SIG-M5 (cell line): ENCODE measurements around the gene MED25.
"Not testable (repeated sequence)": the region's sequence is repeated elsewhere in the genome, so short reads cannot be mapped to it uniquely, and the experiment has no call there.

ENCODE experiments used
- DNase-seq: peaks from one replicate; lab custom pipeline; 2025; lab: John Stamatoyannopoulos, UW

Gene MED25

DNA sequence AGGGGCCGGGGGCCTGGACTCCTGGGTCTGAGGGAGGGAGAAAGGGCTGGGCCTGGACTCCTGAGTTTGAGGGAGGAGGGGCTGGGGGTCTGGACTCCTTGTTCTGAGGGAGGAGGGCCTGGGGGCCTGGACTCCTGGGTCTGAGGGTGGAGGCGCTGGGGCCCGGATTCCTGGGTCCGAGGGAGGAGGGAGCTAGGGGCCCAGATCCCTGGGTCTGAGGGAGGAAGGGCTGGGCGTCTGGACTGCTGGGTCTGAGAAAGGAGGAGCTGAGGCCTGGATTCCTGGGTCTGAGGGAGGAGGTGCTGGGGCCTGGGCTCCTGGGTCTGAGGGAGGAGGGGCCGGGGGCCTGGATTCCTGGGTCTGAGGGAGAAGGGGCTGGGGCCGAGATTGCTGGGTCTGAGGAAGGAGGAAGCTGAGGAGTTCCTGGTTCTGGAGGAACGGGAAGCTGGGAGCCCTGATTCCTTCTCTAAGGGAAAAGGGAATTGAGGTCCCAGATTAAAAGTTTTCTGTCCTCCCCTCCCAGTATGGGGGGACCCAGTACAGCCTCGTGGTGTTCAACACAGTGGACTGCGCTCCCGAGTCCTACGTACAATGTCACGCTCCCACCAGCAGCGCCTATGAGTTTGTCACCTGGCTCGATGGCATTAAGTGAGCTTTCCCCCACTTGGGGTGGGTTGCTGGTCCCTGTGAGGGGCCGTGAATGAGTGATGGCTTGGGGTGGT lies 721 bp downstream of the MED25 start:
- DNase-seq: no peak

DNA sequence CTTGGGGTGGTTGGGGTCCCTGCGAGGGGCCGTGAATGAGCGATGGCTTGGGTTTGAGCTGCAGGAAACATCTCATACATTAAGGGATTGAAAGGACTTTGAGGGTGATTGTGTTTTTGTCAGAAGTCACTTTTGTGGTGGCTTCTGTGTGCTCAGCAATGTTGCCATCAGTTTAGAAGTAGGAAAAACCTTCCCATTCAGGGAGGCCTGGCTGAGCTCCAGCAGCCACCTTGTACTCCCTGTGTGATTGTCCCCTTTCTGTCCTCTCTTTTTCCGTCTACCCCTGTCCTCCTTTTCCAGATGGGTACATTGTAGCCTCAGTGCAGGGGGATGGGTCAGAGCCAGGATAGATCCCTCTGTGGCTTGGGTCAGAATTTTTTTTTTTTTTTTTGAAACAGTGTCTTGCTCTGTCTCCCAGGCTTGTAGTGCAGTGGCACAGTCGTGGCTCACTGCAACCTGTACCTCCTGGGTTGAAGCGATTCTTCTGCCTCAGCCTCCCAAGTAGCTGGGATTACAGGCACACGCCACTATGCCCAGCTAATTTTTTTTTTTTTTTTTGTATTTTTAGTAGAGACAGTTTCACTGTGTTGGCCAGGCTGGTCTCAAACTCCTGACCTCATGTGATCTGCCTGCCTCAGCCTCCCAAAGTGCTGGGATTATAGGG lies 1.5 kb downstream of the MED25 start:
- DNase-seq: not testable (repeated sequence)

DNA sequence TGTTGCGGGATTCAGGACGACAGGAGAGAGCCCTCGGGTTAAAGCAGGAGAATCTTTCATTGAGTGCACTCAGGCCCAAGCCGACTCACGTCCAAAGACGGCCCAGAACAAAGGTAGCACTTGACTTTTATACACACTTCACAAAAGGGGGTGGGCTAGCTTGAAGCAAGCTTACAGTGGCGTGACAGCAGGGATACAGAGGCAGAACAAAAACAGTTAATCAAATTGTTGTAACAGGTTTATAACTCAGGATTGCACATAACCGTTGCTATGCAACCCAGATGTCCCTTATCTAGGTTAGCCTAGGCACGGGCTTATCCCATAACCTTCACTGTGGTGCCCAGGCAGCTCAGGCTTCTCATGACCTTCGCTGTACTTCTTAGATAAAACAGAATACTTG lies 2.0 kb downstream of the MED25 start:
- DNase-seq: no peak

DNA sequence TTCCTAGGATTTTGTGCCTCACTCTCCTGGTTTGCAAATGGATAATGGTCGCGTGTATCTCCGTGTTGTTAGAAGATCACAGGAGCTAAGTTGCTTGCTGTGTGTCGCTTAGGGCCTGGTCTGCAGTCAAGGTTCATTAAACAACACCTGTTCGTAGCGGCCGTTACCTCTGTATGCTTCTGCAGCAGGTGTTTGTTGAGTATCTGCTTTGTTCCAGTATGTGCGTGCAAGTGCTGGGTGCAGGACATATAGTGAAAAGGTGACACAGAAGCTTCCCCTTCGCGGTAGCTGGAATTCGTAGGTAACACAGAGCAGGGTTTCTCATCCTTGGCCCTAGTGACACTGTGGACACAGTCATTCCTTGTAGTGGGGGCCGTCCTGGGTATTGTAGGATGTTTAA lies 5.4 kb downstream of the MED25 start:
- no peak for DNase-seq

DNA sequence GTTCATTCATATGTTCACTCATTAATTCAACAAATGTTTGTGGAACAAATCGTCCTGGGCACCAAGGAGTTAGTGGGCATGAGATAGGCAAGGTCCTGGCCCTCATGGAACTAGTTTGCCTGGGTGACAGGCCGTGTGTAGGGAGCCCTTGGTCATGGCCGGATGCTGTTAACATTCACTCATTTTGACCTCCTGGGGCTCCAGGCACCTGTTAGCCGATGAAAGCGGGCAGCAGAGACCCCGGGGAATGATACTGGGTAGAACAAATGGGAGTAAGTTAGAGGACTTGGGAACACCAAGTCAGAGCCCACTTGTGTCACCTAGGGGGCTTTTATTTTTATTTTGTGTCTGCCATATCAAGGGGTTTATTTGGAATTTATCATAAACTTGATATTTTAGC lies 6.6 kb downstream of the MED25 start:
- no peak for DNase-seq

DNA sequence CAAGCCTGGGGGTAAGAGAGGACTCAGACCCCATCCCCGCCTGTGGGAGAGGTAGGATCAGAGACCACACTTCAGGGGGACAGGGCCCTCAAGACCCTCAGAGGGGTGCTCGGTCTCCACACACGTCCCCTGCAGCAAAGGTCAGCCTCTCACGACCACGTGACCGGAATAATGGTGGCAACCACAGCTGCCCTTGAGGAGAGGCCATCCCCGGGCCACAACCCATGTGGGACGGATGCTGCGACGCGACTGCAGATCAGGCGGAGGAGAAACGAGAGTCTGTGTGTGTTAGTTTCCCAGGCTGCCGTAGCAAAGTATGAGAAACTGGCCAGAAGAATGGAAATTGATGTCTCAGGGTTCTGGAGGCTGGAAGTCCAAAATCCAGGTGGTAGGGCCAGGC lies 8.9 kb downstream of the MED25 start:
- DNase-seq: no peak

DNA sequence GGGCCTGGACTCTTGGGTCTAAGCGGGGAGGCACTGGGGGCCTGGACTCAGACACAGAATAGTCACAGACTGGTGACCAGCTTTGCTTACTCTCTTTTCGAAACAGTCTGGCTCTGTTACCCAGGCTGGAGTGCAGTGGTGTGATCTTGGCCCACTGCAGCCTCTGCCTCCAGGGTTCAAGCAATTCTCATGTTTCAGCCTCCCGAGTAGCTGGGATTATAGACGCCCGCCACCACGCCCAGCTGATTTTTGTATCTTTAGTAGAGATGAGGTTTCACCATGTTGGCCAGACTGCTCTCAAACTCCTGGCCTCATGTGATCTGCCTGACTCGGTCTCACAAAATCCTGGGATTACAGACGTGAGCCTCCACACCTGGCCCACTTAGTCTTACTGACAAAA lies 11.1 kb downstream of the MED25 start:
- no peak for DNase-seq

DNA sequence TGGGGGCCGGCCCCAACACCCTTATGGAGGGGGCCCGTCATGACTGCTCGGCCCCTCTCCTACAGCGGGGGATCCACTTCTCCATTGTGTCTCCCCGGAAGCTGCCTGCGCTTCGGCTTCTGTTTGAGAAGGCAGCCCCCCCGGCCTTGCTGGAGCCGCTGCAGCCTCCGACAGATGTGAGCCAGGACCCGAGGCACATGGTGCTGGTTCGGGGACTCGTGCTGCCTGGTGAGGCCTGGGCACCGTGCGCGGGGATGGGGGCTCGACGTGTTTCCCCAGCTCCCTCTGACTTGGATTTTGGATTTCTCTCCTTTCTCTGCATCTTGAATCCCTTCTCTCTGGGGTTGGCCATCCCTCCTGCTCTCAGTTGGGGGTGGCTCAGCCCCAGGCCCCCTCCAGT lies 11.6 kb downstream of the MED25 start:
- DNase-seq: no peak

DNA sequence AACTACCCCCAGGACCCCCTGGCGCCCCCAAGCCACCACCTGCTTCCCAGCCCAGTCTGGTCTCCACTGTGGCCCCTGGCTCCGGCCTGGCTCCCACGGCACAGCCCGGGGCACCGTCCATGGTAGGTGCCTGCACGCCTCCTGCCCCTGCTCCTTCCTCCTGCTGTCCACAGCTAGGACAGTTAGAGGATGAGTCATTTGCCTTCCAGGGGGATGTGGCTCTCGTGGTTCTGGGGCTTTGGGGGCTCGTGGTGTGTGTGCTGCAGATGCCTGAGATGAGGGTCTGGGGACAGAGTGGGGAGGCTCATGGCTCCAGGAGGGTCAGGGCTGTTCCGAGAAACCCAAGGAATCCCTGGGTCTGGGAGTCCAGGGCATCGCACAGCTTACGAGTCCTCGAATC lies 12.7 kb downstream of the MED25 start:
- DNase-seq: no peak

DNA sequence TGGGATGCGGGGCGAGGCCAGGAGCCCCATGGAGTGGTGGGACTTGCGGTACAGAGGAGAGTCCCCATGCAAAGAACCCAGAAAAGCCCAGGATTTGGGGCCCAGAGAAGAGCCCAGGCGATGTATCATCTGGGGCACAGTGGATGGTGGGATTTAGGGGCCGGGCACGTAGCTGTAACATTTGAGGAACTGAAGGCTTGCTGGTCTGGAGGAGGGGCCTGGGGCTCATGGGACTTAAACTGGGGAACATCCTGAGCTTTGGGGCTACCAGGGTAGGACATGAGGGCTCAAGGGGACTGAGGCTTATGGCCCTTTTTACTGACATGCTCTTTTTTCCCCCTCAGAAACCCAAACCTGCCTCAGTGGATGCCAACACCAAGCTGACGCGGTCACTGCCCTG lies 13.5 kb downstream of the MED25 start:
- no peak for DNase-seq

DNA sequence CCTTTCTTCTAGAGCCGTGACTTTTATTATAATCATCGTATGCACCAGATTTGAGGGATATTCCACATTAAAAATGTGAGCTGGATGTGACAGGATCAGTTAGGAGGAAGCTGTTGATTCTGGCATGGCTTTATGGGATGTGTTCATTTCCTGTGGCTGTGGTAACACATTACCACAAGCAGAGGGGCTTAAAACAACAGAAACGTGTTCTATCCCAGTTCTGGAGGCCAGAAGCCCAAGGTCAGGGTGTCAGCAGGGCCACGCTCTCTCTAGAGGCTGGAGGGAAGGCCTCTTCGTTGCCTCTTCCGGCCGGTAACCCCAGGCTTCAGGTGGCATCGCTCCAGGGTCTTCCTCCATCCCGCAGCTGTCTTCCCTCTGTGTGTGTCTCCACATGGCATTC lies 14.5 kb downstream of the MED25 start:
- no peak for DNase-seq

DNA sequence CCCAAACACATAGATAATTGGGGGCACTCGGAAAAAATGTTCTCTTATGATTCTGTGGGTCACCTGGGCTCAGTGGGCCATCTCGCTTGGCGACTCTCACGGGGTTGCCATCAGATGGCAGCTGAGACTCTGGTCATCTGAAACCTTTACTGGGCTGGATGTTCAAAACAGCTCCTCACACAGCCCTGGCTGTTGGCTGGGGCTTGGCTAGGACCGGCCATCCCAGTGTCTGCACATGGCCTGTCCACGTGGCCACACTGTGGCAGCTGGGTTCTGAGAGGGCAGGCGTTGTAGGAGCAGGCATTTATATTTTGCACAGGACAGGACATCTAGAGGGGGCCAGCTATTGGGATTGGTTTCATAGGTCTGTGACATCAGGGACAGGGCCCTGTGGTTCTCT lies 15.5 kb downstream of the MED25 start:
- no peak for DNase-seq

DNA sequence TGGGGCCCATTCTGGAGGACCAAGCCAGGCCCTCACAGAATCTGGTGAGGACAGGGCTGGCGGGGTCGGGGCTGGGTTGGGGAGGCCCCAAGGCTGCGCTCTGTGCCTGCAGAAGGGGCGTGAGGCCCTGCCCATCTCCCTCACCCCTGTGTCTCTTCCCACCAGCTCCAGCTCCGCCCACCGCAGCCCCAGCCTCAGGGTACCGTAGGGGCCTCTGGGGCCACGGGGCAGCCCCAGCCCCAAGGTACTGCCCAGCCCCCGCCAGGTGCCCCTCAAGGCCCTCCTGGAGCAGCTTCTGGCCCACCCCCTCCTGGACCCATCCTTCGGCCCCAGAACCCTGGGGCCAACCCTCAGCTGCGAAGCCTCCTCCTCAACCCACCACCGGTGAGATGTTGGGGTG lies 17.5 kb downstream of the MED25 start:
- DNase-seq: no peak

DNA sequence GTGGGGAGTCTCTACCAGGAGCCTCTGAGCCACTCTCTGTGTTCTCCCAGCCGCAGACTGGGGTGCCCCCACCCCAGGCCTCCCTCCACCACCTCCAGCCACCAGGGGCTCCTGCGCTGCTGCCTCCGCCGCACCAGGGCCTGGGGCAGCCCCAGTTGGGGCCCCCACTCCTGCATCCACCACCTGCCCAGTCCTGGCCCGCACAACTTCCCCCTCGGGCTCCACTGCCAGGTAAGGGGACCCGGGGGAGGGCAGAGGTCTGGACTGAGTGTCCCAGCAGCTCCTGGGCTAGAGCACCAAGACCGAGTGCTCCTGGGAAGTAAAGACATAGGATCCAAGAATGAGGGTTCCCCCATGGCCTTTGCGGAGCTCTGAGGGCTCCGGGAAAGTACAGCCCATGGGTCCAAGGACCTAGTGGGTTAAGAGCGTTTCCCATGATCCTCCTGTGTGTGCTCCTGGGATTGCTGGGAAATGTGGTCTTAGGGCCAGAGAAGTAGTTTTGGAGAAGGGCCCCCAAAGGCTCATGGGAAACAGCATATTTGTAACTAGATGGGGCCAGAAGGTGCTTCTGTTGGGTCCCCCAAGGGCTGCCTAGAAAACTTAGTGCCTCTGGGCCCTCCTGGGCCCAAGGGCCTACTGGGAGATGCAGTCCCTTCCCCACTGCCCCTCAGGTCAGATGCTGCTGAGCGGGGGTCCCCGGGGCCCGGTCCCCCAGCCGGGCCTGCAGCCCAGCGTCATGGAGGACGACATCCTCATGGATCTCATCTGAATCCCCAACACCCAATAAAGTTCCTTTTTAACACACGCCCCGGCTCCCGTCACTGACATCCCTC lies 18.3 kb downstream of the MED25 start:
- DNase-seq: no peak

DNA sequence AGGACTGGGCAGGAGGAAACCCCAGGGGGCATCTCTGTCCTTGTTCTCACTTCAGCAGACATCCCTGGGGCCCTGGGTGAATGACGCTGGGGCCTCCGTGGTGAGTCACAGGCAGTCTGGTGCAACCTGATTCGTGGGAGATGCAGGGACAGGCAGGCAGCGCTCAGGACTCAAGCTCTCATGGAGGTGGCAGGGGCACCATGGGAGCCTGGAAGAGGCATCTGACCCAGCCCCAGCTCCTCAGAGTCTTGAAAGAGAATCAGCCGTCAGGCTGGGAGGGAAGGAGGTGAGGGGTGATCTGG lies 18.9 kb downstream of the MED25 start:
- DNase-seq: no peak

DNA sequence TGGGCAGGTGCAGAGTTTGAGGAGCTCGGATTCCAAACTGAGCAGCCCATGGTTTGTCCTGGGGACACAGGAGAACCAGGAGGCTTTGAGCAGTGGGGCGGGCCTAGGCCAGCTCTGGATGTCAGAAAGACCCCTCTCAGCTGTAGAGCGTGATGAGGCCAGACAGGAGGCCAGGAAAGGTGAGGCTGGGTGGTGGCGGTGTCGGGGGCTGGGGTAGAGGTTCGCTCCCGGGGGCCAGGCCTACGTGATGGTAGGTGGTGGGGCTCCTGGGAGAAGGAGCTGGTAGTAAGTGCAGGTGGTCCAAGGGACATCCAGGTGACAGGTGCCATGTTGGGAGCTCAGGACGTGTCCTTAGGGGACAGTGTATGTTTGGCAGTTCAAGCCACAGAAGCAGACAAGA lies 19.3 kb downstream of the MED25 start:
- no peak for DNase-seq

DNA sequence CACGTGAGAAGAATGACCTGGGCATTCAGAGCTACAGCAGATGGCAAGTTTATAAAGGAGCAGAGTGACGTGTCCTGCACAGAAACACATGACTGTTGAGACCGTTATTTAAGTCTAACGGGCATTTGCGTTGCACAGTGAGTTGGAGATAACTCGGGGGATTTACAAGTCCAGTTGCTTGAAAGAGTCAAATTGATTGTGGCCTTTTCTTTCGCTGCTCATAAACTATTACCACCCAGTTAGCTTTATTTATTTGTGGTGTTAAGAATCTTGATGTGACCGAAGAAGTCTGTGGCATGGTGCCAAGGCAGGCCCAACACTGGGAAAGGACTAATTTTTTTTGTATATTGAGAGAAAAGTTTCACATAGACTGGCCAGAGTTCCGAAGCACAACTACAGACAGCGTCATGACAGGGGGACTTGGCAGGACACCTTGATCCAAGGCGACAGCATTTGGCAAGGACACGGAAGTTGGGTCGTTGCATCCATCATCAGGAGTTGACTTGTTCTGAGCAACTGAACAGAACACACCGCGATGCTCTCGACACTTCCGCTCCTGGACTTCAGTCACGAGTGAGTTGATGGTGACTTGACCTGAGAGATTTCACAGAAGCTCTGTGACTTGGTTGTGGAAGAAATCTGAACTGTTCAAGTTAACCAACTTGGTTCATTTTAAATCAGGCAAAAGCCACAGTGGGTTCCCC lies 20.9 kb downstream of the MED25 start:
- DNase-seq: no peak

DNA sequence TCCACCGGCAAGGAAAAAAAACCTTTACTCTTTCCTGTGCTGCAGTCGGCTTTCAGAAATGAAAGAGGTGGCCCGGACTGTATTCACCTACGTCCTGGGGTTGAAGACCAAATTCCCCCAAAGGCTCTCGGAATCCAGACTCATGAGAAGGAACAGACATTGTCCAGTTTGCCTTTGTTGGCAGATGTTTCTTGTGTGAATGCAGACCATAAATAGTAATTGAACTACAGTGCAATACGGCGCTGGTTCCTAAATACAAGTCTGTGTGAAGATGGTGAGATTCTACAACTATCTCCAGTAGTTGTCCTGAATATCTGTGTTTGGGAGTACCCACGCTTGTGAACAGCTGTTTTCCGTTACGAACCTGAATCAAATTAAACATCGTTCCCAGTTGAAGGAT lies 21.6 kb downstream of the MED25 start:
- no peak for DNase-seq

DNA sequence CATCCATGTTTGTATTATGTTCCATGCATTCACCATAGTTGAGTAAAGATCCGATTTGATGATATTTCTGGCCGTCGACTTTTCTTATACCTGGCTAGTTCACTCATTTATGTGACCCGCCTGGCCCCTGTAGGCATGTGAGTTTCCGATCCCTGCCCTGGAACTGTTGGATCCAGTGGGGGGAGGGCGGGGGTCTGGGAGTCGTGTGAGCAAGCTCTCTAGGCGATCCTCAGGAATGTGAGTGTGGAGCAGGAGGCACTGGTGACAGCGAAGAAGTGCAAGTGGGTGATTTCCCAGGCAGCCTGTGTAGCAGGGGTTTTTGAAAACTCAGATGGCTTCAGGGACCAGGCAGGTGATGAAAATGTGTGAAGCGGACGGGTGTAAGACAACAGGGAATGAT lies 22.2 kb downstream of the MED25 start:
- no peak for DNase-seq

DNA sequence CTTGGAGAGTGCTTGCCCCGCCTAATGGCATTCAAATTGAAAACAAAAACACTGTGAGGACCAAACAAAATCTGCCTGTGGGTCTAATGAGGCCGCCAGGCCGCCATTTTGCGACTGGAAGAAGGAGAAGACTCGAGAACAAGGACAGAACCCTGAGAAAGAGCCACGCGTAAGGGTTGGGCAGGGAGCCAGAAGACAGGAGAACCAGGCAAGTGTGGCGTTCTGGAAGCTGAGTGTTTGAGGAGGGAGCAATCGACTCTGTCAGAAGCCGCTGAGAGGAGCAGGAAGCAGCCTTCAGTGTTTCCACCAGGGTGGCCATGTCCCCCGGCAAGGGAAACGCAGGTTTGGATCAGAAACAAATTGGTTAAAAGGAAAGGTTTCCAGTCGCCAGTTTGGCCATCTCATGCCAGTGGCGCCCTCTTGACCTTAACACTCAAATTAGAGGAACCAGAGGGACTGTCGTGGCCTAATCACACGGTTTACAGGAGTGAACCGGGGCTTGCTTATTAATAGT lies 22.7 kb downstream of the MED25 start:
- DNase-seq: no peak

DNA sequence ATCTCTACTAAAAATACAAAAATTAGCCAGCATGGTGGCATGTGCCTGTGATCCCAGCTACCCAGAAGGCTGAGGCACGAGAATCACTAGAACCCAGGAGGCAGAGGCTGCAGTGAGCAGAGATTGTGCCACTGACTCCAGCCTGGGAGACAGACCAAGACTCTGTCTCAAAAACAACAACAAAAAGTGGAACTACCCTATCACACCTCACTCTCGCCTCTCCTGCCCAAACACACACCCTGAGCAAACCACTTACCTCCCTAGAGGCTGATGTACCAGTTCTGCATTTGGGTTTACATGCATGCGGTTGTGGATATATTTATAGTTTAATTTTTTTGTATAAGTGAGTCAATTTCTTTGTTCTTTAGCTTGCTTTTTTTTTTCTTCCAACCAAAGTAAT lies 25.2 kb downstream of the MED25 start:
- DNase-seq: no peak
